SK-N-SH treated with all-trans-retinoic acid at 6 μM for 48 hours (cell line): ENCODE measurements around the gene PTPRCAP.
"Not testable (repeated sequence)": the region's sequence is repeated elsewhere in the genome, so short reads cannot be mapped to it uniquely, and the experiment has no call there.

ENCODE experiments used
- ATAC-seq: fragments of 200-7000 bp; cut with Tn5 transposase; 3 replicates; pipeline ENCODE4 v1.9.1; 2020; ENCODE audit warnings: mild to moderate bottlenecking, moderate library complexity
- ARNTL ChIP-seq: fragments of 450-650 bp; formaldehyde crosslinking; IDR thresholded peaks from 2 replicates; pipeline ENCODE4 v1.5.0; 2020; ENCODE audit warnings: low read depth, mild to moderate bottlenecking, moderate library complexity, borderline replicate concordance
- BACH2 ChIP-seq: fragments of 250-450 bp; sonication (Bioruptor Pico); IDR thresholded peaks from 2 replicates; pipeline ENCODE4 v1.9.0; 2021; ENCODE audit warnings: mild to moderate bottlenecking, borderline replicate concordance
- CSDC2 ChIP-seq: fragments of 250-450 bp; sonication (Bioruptor Pico); IDR thresholded peaks from 2 replicates; pipeline ENCODE4 v1.5.0; 2020; ENCODE audit warnings: mild to moderate bottlenecking, moderate library complexity
- ESRRG ChIP-seq: fragments of 250-450 bp; sonication (Bioruptor Pico); IDR thresholded peaks from 2 replicates; pipeline ENCODE4 v1.6.1; 2021; ENCODE audit warnings: mild to moderate bottlenecking
- GLIS3 ChIP-seq: fragments of 250-450 bp; sonication (Bioruptor Pico); IDR thresholded peaks from 2 replicates; pipeline ENCODE4 v1.5.0; 2020; ENCODE audit warnings: mild to moderate bottlenecking, moderate library complexity
- ISL1 ChIP-seq: fragments of 250-450 bp; sonication (Bioruptor Pico); IDR thresholded peaks from 2 replicates; pipeline ENCODE4 v2.1.2; 2022; ENCODE audit warnings: mild to moderate bottlenecking, moderate library complexity
- OSR1 ChIP-seq: fragments of 250-450 bp; sonication (Bioruptor Pico); IDR thresholded peaks from 2 replicates; pipeline ENCODE4 v1.8.0; 2022; ENCODE audit warnings: moderate library complexity, mild to moderate bottlenecking, inconsistent platforms
- PATZ1 ChIP-seq: fragments of 250-450 bp; sonication (Bioruptor Pico); IDR thresholded peaks from 2 replicates; pipeline ENCODE4 v1.8.0; 2020; ENCODE audit warnings: mild to moderate bottlenecking, moderate library complexity, borderline replicate concordance
- POU6F1 ChIP-seq: fragments of 250-450 bp; sonication (Bioruptor Pico); IDR thresholded peaks from 2 replicates; pipeline ENCODE4 v1.8.0; 2021; ENCODE audit warnings: low read depth, mild to moderate bottlenecking, moderate library complexity, borderline replicate concordance
- PPARA ChIP-seq: fragments of 250-450 bp; sonication (Bioruptor Pico); IDR thresholded peaks from 2 replicates; pipeline ENCODE4 v1.5.0; 2020; ENCODE audit warnings: mild to moderate bottlenecking, borderline replicate concordance
- RARB ChIP-seq: fragments of 250-450 bp; sonication (Bioruptor Pico); IDR thresholded peaks from 2 replicates; pipeline ENCODE4 v1.8.0; 2021; ENCODE audit warnings: mild to moderate bottlenecking, moderate library complexity
- SNAI2 ChIP-seq: fragments of 250-450 bp; sonication (Bioruptor Pico); IDR thresholded peaks from 2 replicates; pipeline ENCODE4 v1.5.0; 2020; ENCODE audit warnings: mild to moderate bottlenecking, moderate library complexity
- TCF4 ChIP-seq: fragments of 250-450 bp; sonication (Bioruptor Pico); IDR thresholded peaks from 2 replicates; pipeline ENCODE4 v1.8.0; 2021; ENCODE audit warnings: mild to moderate bottlenecking, moderate library complexity, borderline replicate concordance
- TOX ChIP-seq: fragments of 250-450 bp; sonication (Bioruptor Pico); IDR thresholded peaks from 2 replicates; pipeline ENCODE4 v1.8.0; 2021; ENCODE audit warnings: mild to moderate bottlenecking, moderate library complexity, borderline replicate concordance
- ZC3H10 ChIP-seq: fragments of 250-450 bp; sonication (Bioruptor Pico); IDR thresholded peaks from 2 replicates; pipeline ENCODE4 v1.5.1; 2021; ENCODE audit warnings: mild to moderate bottlenecking, moderate library complexity
- ZFP3 ChIP-seq: fragments of 250-450 bp; sonication (Bioruptor Pico); IDR thresholded peaks from 2 replicates; pipeline ENCODE4 v1.5.0; 2020; ENCODE audit warnings: mild to moderate bottlenecking, moderate library complexity
- ZFP30 ChIP-seq: fragments of 450-650 bp; formaldehyde crosslinking; IDR thresholded peaks from 2 replicates; pipeline ENCODE4 v1.5.0; 2022; ENCODE audit warnings: mild to moderate bottlenecking, moderate library complexity
- ZNF70 ChIP-seq: fragments of 450-650 bp; formaldehyde crosslinking; IDR thresholded peaks from 2 replicates; pipeline ENCODE4 v1.5.0; 2020; ENCODE audit warnings: mild to moderate bottlenecking, moderate library complexity
- ZNF8 ChIP-seq: fragments of 450-650 bp; formaldehyde crosslinking; IDR thresholded peaks from 2 replicates; pipeline ENCODE4 v1.5.0; 2020; ENCODE audit warnings: mild to moderate bottlenecking, moderate library complexity
- TF ChIP-seq, protein P1 (sequence below): fragments of 250-450 bp; sonication (Bioruptor Pico); IDR thresholded peaks from 2 replicates; pipeline ENCODE4 v1.5.1; 2021; ENCODE audit warnings: mild to moderate bottlenecking, moderate library complexity
- TF ChIP-seq, protein P2 (sequence below): fragments of 250-450 bp; sonication (Bioruptor Pico); IDR thresholded peaks from 2 replicates; pipeline ENCODE4 v1.5.1; 2020; ENCODE audit warnings: low read depth, mild to moderate bottlenecking, moderate library complexity

The PTPRCAP gene

GRCh38 chr11:67437082-67437808 is at the start of gene PTPRCAP:
Gene PTPRCAP, minus strand, starts transcription at chr11:67437682. Its CDS starts 63 bp downstream, at chr11:67437619.
- ATAC-seq, result no peak
- TF ChIP-seq CSDC2 (CRISPR knock-in tag), result no peak
- no peak for TF ChIP-seq ISL1 (CRISPR knock-in tag)
- TF ChIP-seq PPARA, result no peak
- TF ChIP-seq ZFP3 (CRISPR knock-in tag), result no peak
- no peak for TF ChIP-seq SNAI2 (CRISPR knock-in tag)
- TF ChIP-seq PATZ1 (CRISPR knock-in tag), result no peak
- TF ChIP-seq ARNTL (CRISPR knock-in tag), result no peak
- TF ChIP-seq GLIS3 (CRISPR knock-in tag), result no peak
- TF ChIP-seq OSR1, result no peak
- no peak for TF ChIP-seq ZFP30 (CRISPR knock-in tag)
- no peak for TF ChIP-seq RARB
- no peak for TF ChIP-seq TOX (CRISPR knock-in tag)
- no peak for TF ChIP-seq BACH2
- no peak for TF ChIP-seq ZNF70 (CRISPR knock-in tag)
- TF ChIP-seq ZC3H10 (CRISPR knock-in tag), result no peak
- TF ChIP-seq, protein P1, sequence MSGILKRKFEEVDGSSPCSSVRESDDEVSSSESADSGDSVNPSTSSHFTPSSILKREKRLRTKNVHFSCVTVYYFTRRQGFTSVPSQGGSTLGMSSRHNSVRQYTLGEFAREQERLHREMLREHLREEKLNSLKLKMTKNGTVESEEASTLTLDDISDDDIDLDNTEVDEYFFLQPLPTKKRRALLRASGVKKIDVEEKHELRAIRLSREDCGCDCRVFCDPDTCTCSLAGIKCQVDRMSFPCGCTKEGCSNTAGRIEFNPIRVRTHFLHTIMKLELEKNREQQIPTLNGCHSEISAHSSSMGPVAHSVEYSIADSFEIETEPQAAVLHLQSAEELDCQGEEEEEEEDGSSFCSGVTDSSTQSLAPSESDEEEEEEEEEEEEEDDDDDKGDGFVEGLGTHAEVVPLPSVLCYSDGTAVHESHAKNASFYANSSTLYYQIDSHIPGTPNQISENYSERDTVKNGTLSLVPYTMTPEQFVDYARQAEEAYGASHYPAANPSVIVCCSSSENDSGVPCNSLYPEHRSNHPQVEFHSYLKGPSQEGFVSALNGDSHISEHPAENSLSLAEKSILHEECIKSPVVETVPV (CRISPR knock-in tag), result no peak
- no peak for TF ChIP-seq ESRRG (CRISPR knock-in tag)
- no peak for TF ChIP-seq TCF4
- TF ChIP-seq ZNF8 (CRISPR knock-in tag), result no peak
- TF ChIP-seq, protein P2, sequence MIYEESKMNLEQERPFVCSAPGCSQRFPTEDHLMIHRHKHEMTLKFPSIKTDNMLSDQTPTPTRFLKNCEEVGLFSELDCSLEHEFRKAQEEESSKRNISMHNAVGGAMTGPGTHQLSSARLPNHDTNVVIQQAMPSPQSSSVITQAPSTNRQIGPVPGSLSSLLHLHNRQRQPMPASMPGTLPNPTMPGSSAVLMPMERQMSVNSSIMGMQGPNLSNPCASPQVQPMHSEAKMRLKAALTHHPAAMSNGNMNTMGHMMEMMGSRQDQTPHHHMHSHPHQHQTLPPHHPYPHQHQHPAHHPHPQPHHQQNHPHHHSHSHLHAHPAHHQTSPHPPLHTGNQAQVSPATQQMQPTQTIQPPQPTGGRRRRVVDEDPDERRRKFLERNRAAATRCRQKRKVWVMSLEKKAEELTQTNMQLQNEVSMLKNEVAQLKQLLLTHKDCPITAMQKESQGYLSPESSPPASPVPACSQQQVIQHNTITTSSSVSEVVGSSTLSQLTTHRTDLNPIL (CRISPR knock-in tag), result no peak

DNA sequence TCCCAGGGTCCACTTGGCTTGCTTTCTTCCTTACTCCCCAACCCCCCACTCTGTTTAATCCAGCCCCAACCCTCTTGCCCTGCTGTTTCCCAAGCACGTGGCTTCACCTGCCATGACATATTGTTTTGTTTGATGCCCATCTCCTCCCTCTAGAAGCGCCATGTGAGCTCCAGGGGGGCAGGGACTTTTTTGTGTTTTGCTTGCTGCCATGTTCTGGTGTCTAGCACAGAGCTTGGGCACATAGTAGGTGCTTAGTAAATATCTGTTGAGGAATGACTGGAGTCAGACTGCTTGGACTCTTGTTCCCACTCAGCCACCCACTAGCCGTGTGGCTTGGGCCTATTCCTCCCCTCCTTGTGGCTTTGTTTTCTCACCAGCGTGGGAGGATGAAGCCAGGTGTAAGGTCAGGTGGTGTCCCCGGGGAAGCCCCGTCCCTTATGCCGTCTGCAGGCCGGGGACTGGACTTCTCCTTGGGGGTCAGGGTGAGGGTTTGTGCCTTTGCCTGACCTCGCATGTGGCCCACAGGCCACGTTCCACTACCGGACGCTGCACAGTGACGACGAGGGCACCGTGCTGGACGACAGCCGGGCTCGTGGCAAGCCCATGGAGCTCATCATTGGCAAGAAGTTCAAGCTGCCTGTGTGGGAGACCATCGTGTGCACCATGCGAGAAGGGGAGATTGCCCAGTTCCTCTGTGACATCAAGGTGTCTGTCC is 49.2 kb upstream of the PTPRCAP start:
- no peak for ATAC-seq

DNA sequence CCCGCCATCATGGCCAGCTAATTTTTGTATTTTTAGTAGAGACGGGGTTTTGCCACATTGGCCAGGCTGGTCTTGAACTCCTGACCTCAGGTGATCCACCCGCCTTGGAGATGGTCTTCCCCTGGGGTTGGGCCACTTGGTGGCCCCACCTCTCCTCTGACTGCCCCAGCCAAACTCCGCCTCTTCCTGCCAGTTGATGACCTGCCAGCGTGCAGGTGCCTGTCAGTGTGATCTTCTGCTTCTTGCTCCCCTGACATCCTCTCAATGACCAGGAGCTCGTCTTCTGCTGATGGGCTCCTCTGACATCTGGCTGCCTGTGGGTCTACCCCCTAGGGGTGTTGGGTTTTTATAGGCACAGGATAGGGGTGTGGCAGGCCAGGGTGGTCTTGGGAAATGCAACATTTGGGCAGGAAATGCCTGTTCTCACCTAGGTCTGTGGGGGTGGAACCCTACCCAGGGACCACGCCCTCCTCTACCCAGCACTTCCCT is 48.4 kb upstream of the PTPRCAP start:
- not testable (repeated sequence) for ATAC-seq

More for the DNA sequence above, 49.2 kb upstream of the PTPRCAP start:
- TF ChIP-seq CSDC2 (CRISPR knock-in tag) (no peak), BACH2 (no peak), POU6F1 (CRISPR knock-in tag) (no peak), GLIS3 (CRISPR knock-in tag) (no peak), ZFP30 (CRISPR knock-in tag) (no peak), ARNTL (CRISPR knock-in tag) (no peak), ZFP3 (CRISPR knock-in tag) (no peak), PPARA (no peak), ESRRG (CRISPR knock-in tag) (no peak), RARB (no peak)
- TF ChIP-seq, protein P2 (CRISPR knock-in tag), result no peak
